HUES48 (cell line): ENCODE data around the gene PP2D1.
A peak's percentile ranks its signal among the peaks of the same experiment; 100 is the strongest.

Experiments used
- H3K27ac ChIP-seq: one replicate; pipeline ENCODE4 v1.7.0; 2013; ENCODE audit warnings: low read depth, low read length, inconsistent platforms
- H3K27me3 ChIP-seq: 2 replicates; pipeline ENCODE4 v1.6.1; 2013; ENCODE audit warnings: mild to moderate bottlenecking, low read length; ENCODE audit not compliant: control insufficient read depth, insufficient read depth
- H3K36me3 ChIP-seq: 2 replicates; pipeline ENCODE4 v1.6.1; 2013; ENCODE audit warnings: low read length; ENCODE audit not compliant: control insufficient read depth, insufficient read depth
- H3K4me1 ChIP-seq: 2 replicates; pipeline ENCODE4 v1.6.1; 2013; ENCODE audit warnings: mild to moderate bottlenecking, low read length; ENCODE audit not compliant: control insufficient read depth, insufficient read depth
- H3K4me3 ChIP-seq: 2 replicates; pipeline ENCODE4 v1.5.1; 2013; ENCODE audit warnings: mild to moderate bottlenecking, low read depth, low read length
- H3K9ac ChIP-seq: 2 replicates; pipeline ENCODE4 v1.6.1; 2013; ENCODE audit warnings: mild to moderate bottlenecking, low read depth, low read length, moderate library complexity
- H3K9me3 ChIP-seq: 2 replicates; pipeline ENCODE4 v1.6.1; 2013; ENCODE audit warnings: low read length; ENCODE audit not compliant: control insufficient read depth, insufficient read depth

The PP2D1 gene

DNA sequence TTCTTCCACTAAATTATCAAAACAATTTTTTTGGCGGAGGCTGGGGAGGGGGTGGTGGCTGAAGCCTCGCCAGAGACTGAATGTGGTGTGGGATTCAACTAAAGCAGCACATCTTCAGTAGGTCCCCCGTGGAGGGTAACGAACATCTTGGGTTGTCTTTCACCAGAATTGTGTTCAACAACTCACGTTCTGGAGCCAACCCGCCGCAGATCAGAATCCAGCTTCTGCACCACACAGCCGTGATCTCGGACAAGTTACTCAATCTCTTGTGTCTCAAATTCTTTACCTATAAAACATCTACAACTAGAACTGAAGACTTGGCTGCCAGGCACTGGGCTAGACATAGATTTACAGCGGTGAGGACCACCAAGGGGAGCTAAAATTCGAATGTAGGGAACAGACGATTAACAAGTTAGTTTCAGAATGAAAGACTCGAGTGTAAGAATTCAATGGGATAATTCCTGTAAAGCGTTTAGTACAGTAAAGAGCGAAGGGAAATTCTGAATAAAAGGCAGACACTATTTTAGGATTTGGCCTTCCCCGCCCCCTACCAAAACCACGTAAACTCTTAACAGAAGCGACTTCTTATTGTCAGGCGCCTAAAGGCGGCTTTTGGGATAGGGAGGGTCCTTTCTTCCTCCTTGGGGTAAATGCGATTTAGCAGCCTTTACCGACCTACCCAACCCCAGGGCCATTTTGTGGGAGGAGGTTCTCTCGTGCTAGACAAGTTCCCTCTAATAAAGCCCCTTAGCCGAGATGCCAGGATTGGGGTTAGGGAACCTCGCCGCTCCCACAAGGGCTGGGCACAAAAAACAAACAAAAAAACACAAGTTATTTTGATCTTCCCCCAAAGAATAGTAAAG, 65.9 kb downstream of the PP2D1 start:
- Histone ChIP-seq H3K36me3 (peaks cover 17% of the 10 kb centered on the region), H3K4me1 (peaks cover 26% of the 10 kb centered on the region), H3K4me3 (peak overlapping the region; percentile 76), H3K27ac (peak overlapping the region; percentile 96), H3K9ac (peak overlapping the region; percentile 82), H3K27me3 (no peaks in the 10 kb centered on the region), H3K9me3 (no peaks in the 10 kb centered on the region)

DNA sequence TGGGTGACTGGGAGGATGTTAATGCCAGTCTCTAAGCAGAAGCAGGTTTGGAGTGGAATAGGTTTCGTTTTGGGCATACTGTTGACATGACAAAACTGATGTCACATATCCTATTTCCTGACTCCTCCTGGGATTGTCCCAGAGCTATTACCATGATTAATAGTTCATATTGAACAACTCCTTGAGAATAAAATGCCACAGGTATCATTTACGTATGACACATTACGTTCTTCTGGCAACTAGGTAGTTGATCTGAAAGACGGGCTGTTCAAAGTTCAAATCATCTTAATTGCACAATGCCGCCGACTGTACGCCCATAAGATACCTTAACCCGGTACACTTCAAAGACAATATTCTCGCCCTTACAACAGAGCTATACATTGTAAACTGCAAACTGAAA, 66.5 kb downstream of the PP2D1 start:
- no peak overlapping the region for H3K27ac ChIP-seq
- no peak overlapping the region for H3K9ac ChIP-seq
- peaks cover 26% of the 10 kb centered on the region for H3K4me1 ChIP-seq
- no peaks in the 10 kb centered on the region for H3K27me3 ChIP-seq
- H3K9me3 ChIP-seq: no peaks in the 10 kb centered on the region
- H3K4me3 ChIP-seq: peak overlapping the region; percentile 76
- peaks cover 10% of the 10 kb centered on the region for H3K36me3 ChIP-seq

DNA sequence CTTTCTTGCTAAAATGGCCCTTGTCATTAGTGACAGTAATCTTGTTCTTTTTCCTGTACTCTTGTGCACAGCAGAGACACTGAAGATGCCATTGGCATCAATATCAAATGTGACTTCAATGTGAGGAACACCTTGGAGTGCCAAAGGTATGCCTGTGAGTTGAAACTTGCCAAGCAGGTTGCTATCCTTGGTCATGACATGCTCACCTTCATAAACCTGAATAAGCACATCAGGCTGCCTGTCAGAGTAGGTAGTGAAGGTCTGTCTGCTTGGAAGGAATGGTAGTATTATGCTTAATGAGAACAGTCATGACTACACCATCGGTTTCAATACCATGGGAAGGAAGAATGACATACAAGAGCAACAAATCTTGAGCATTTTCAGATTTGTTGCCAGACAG, 71.4 kb downstream of the PP2D1 start:
- Histone ChIP-seq H3K36me3 (no peaks in the 10 kb centered on the region), H3K27ac (no peak overlapping the region), H3K4me1 (peaks cover under 1% of the 10 kb centered on the region; the same call in 1 of the 2 replicates), H3K9ac (no peak overlapping the region), H3K9me3 (no peaks in the 10 kb centered on the region), H3K4me3 (no peak overlapping the region), H3K27me3 (no peaks in the 10 kb centered on the region)

DNA sequence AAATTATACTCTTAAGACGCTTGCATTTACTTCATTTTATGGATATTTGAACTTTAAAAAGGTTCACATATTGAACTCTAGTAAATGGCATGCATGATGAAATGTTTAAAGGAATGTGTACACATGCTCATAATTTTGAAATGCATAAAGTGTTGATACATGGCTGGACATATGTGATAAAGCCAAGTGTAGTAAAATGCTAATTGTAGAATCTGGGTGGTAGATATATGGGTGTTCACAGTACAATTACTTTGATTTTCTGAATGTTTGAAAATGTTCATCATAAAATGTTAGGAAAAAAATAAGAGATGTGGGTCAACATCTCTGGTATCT, 73.8 kb downstream of the PP2D1 start:
- H3K4me3 ChIP-seq: no peak overlapping the region
- no peak overlapping the region for H3K27ac ChIP-seq
- no peaks in the 10 kb centered on the region for H3K36me3 ChIP-seq
- no peaks in the 10 kb centered on the region for H3K9me3 ChIP-seq
- no peaks in the 10 kb centered on the region for H3K27me3 ChIP-seq
- H3K4me1 ChIP-seq: peaks cover 4% of the 10 kb centered on the region; the same call in 1 of the 2 replicates
- H3K9ac ChIP-seq: no peak overlapping the region

DNA sequence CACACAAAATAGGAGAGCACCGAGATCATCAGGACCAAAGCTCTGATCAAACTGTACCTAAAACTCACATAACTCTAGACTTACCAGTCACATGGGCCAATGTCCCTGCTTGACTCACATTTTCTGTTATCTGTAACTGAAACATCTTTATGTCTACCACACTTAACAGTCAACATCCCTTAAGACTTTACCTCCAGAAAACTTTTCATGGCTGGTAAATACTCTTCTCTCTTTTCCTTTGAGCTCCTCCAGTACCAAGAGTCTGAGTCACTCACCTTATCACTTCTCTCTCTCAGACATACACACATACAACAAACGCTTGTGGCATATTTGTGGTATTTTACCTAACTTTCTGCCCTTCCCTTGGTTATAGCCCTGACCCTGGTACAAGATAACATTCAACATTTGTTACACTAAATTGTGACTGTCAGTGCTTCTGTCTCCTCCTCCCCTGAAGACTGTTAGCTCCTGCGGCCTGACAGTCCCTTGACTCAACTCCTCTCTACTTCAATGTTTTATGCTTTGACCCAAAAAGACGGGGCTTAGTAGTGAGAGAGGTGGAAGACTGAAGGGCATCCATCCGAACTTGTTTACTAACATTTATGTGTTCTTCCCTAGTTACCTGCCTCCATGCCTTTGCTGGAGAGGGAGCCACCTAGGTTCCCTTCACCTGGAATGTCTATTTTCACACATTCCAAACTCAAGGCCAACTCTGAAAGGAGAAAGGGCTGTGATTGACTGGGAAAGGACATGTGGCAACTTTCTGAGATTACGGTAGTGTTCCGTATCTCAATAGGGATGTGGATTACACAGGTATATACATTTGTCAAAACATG, 74.4 kb downstream of the PP2D1 start:
- no peak overlapping the region for H3K4me3 ChIP-seq
- no peaks in the 10 kb centered on the region for H3K27me3 ChIP-seq
- no peaks in the 10 kb centered on the region for H3K36me3 ChIP-seq
- H3K9ac ChIP-seq: no peak overlapping the region
- no peak overlapping the region for H3K27ac ChIP-seq
- H3K4me1 ChIP-seq: peaks cover 4% of the 10 kb centered on the region; the same call in 1 of the 2 replicates
- no peaks in the 10 kb centered on the region for H3K9me3 ChIP-seq
